ENCODE measurements around the gene NFE2. TPM values are rescaled to one million over a fixed set of nuclear protein-coding genes. Genes with fewer than 3 reads are reported as not detected.
"Not testable (repeated sequence)": the region's sequence is repeated elsewhere in the genome, so short reads cannot be mapped to it uniquely, and the experiment has no call there.

The NFE2 gene
- total and polyA plus RNA-seq, 5 experiments from 2014 or later: 0.14 TPM; not detected in 4

- H3K27me3 Mint-ChIP-seq: no peaks in the 10 kb centered on the region
- POLR2A ChIA-PET: interaction anchor here (2.2 kb wide), 1 partner anchor 51 kb away, joined by 8 read pairs; the partner anchor contains the start of genes CBX5 and HNRNPA1
- DNase-seq (no peak), ATAC-seq (no peak)
- H3K4me3 Mint-ChIP-seq: peak overlapping the region in 8 of 10 donors; percentile 4 to 74 (median 21)
- peak overlapping the region; percentile 45 to 92 (median 81) for H3K27ac Mint-ChIP-seq
- peaks cover 0 to 20% (median 0%) of the 10 kb centered on the region in 3 donors for H3K36me3 Mint-ChIP-seq
- no peaks in the 10 kb centered on the region for H3K9me3 Mint-ChIP-seq
- H3K4me1 Mint-ChIP-seq: peaks cover 21 to 70% (median 54%) of the 10 kb centered on the region in 4 donors
Observed at GRCh38 chr12:54330442-54330841, 29.6 kb upstream of the NFE2 start.

- POLR2A ChIA-PET: interaction anchor here (2.2 kb wide), 1 partner anchor 50 kb away, joined by 8 read pairs; the partner anchor contains the start of genes CBX5 and HNRNPA1
- DNase-seq (no peak), ATAC-seq (no peak)
- Mint-ChIP-seq H3K36me3 (peaks cover 0 to 20% (median 0%) of the 10 kb centered on the region in 3 donors), H3K4me3 (no peak overlapping the region), H3K27ac (peak overlapping the region; percentile 34 to 92 (median 58)), H3K9me3 (no peaks in the 10 kb centered on the region), H3K27me3 (no peaks in the 10 kb centered on the region), H3K4me1 (peaks cover 26 to 74% (median 60%) of the 10 kb centered on the region in 4 donors)
Observed at GRCh38 chr12:54329759-54330158, 28.9 kb upstream of the NFE2 start.

- ATAC-seq: no peak
- Mint-ChIP-seq H3K27me3 (no peaks in the 10 kb centered on the region), H3K27ac (peak overlapping the region; percentile 16 to 92 (median 69)), H3K36me3 (peaks cover 0 to 20% (median 0%) of the 10 kb centered on the region in 3 donors), H3K4me3 (peak overlapping the region in 1 of 10 donors; percentile 48), H3K9me3 (no peaks in the 10 kb centered on the region), H3K4me1 (peaks cover 29 to 77% (median 65%) of the 10 kb centered on the region in 4 donors)
- POLR2A ChIA-PET: interaction anchor here (2.2 kb wide), 1 partner anchor 49 kb away, joined by 8 read pairs; the partner anchor contains the start of genes CBX5 and HNRNPA1
- no peak for DNase-seq
Observed at GRCh38 chr12:54328595-54329337, 28.0 kb upstream of the NFE2 start.

- Mint-ChIP-seq H3K4me1 (peaks cover 24 to 54% (median 48%) of the 10 kb centered on the region in 4 donors), H3K36me3 (peaks cover 0 to 17% (median 0%) of the 10 kb centered on the region in 3 donors), H3K27ac (peak overlapping the region; percentile 92 to 99 (median 97)), H3K4me3 (peak overlapping the region; percentile 90 to 100 (median 98))
- not testable (repeated sequence) for H3K9me3 Mint-ChIP-seq, ATAC-seq, H3K27me3 Mint-ChIP-seq, DNase-seq
- POLR2A ChIA-PET: interaction anchor here (0.6 to 4.2 kb wide), 14 partner anchors 9 to 946 kb away, joined by 3 to 36 read pairs (median 4); partner anchors contain the start of genes CBX5, HNRNPA1 and NFE2
Observed at GRCh38 chr12:54325442-54326109, 24.8 kb upstream of the NFE2 start.

- POLR2A ChIA-PET: interaction anchor here (0.6 to 4.2 kb wide), 16 partner anchors 10 to 945 kb away, joined by 3 to 36 read pairs (median 4); partner anchors contain the start of genes CBX5, HNRNPA1 and NFE2
- Mint-ChIP-seq H3K4me3 (peak within 1 kb of the TSS; percentile 90 to 100 (median 98)), H3K4me1 (peaks cover 18 to 47% (median 42%) of the 10 kb centered on the region in 4 donors), H3K27me3 (no peaks in the 10 kb centered on the region), H3K9me3 (no peaks in the 10 kb centered on the region), H3K27ac (peak within 1 kb of the TSS; percentile 92 to 99 (median 97)), H3K36me3 (peaks cover 0 to 15% (median 0%) of the 10 kb centered on the region in 3 donors)
- DNase-seq (peak; percentile 78 to 98 (median 92)), ATAC-seq (peak; percentile 96 to 98)
Observed at GRCh38 chr12:54324617-54325441, 24.0 kb upstream of the NFE2 start, which contains the start of gene COPZ1. COPZ1 (plus strand) TSS chr12:54325131; CDS start chr12:54325164, 33 bp downstream.

- no peaks in the 10 kb centered on the region for H3K9me3 Mint-ChIP-seq
- POLR2A ChIA-PET: no interaction called here
- ATAC-seq (no peak), DNase-seq (no peak)
- no peaks in the 10 kb centered on the region for H3K27me3 Mint-ChIP-seq
- H3K4me1 Mint-ChIP-seq: peaks cover 11 to 20% (median 18%) of the 10 kb centered on the region in 4 donors
- H3K4me3 Mint-ChIP-seq: no peak overlapping the region
- H3K36me3 Mint-ChIP-seq: no peaks in the 10 kb centered on the region
- no peak overlapping the region for H3K27ac Mint-ChIP-seq
Observed at GRCh38 chr12:54321363-54321762, 20.5 kb upstream of the NFE2 start.

- POLR2A ChIA-PET, H3K4me3 Mint-ChIP-seq, ATAC-seq, H3K9me3 Mint-ChIP-seq, H3K36me3 Mint-ChIP-seq, H3K4me1 Mint-ChIP-seq, DNase-seq: not testable (repeated sequence)
- Mint-ChIP-seq H3K27me3 (peaks cover 1 to 16% (median 4%) of the 10 kb centered on the region in 5 donors), H3K27ac (peak overlapping the region in 1 of 10 donors; percentile 40)
Observed at GRCh38 chr12:54312309-54312708, 11.5 kb upstream of the NFE2 start.

- no peak for DNase-seq
- no peak for ATAC-seq
- POLR2A ChIA-PET: interaction anchor here (0.7 kb wide), 1 partner anchor 48 kb away, joined by 6 read pairs; no protein-coding TSS in a partner anchor
- no peak overlapping the region for H3K4me3 Mint-ChIP-seq
- no peaks in the 10 kb centered on the region for H3K36me3 Mint-ChIP-seq
- no peaks in the 10 kb centered on the region for H3K9me3 Mint-ChIP-seq
- H3K4me1 Mint-ChIP-seq: peaks cover 5 to 10% (median 9%) of the 10 kb centered on the region in 4 donors
- no peak overlapping the region for H3K27ac Mint-ChIP-seq
- H3K27me3 Mint-ChIP-seq: peaks cover 2 to 20% (median 4%) of the 10 kb centered on the region in 5 donors
Observed at GRCh38 chr12:54311051-54311450, 10.2 kb upstream of the NFE2 start.

- H3K36me3 Mint-ChIP-seq: no peaks in the 10 kb centered on the region
- peak overlapping the region in 1 of 10 donors; percentile 48 for H3K27ac Mint-ChIP-seq
- no peaks in the 10 kb centered on the region for H3K9me3 Mint-ChIP-seq
- no peak overlapping the region for H3K4me3 Mint-ChIP-seq
- DNase-seq: no peak
- H3K27me3 Mint-ChIP-seq: peaks cover 11 to 43% (median 20%) of the 10 kb centered on the region in 5 donors
- peak in 1 of 2 donors; percentile 25 for ATAC-seq
- H3K4me1 Mint-ChIP-seq: peaks cover 9 to 35% (median 16%) of the 10 kb centered on the region in 4 donors
- POLR2A ChIA-PET: interaction anchor here (1.6 kb wide), 1 partner anchor 15 kb away, joined by 7 read pairs; no protein-coding TSS in a partner anchor
Observed at GRCh38 chr12:54306925-54307741, 6.3 kb upstream of the NFE2 start.

GRCh38 chr12:54304187-54304810 lies 3.5 kb upstream of the NFE2 start:
- peak in 2 of 10 donors; percentile 21 to 66 for DNase-seq
- peak overlapping the region in 1 of 10 donors; percentile 71 for H3K27ac Mint-ChIP-seq
- POLR2A ChIA-PET: no interaction called here
- H3K36me3 Mint-ChIP-seq: no peaks in the 10 kb centered on the region
- H3K27me3 Mint-ChIP-seq: peaks cover 21 to 61% (median 28%) of the 10 kb centered on the region in 5 donors
- H3K9me3 Mint-ChIP-seq: no peaks in the 10 kb centered on the region
- peak overlapping the region in 2 of 10 donors; percentile 35 to 57 for H3K4me3 Mint-ChIP-seq
- peak; percentile 18 to 21 for ATAC-seq
- peaks cover 17 to 61% (median 23%) of the 10 kb centered on the region in 4 donors for H3K4me1 Mint-ChIP-seq

GRCh38 chr12:54303640-54304039 lies 2.8 kb upstream of the NFE2 start:
- H3K27me3 Mint-ChIP-seq: peaks cover 24 to 67% (median 33%) of the 10 kb centered on the region in 5 donors
- no peak overlapping the region for H3K4me3 Mint-ChIP-seq
- no peaks in the 10 kb centered on the region for H3K36me3 Mint-ChIP-seq
- POLR2A ChIA-PET: no interaction called here
- H3K9me3 Mint-ChIP-seq: no peaks in the 10 kb centered on the region
- no peak for DNase-seq
- peaks cover 17 to 64% (median 23%) of the 10 kb centered on the region in 4 donors for H3K4me1 Mint-ChIP-seq
- no peak for ATAC-seq
- no peak overlapping the region for H3K27ac Mint-ChIP-seq
